Fibroblast of pulmonary artery (primary cell): Measurements from ENCODE around the gene STIM1.

Experiments
- DNase-seq: peaks from one replicate; pipeline ENCODE4 v3.0.0-alpha.2; 2010; ENCODE audit warnings: low read depth
- H3K4me3 ChIP-seq: replicated peaks from 2 replicates; pipeline ENCODE4 v1.5.1; 2011; ENCODE audit warnings: low read depth, mild to moderate bottlenecking, control low read depth, low read length, moderate library complexity
- CTCF ChIP-seq: IDR thresholded peaks from 2 replicates; pipeline ENCODE4 v1.5.1; 2011; ENCODE audit warnings: mild to moderate bottlenecking, control low read depth, low read length, inconsistent platforms; ENCODE audit errors: missing control alignments

STIM1 gene

GRCh38 chr11:4140067-4140636, 284.7 kb downstream of the STIM1 start:
- TF ChIP-seq CTCF = no peak
- DNase-seq = no peak
- H3K4me3 ChIP-seq = no peak overlapping the region
